ENCODE results near the gene SLC39A9. TPM values are rescaled to one million over a fixed set of nuclear protein-coding genes. Genes with fewer than 3 reads are reported as not detected.
"Not testable (repeated sequence)": the region's sequence is repeated elsewhere in the genome, so short reads cannot be mapped to it uniquely, and the experiment has no call there.

SLC39A9 gene
- total RNA-seq, 1 experiment from 2014 or later: 137 TPM

DNA sequence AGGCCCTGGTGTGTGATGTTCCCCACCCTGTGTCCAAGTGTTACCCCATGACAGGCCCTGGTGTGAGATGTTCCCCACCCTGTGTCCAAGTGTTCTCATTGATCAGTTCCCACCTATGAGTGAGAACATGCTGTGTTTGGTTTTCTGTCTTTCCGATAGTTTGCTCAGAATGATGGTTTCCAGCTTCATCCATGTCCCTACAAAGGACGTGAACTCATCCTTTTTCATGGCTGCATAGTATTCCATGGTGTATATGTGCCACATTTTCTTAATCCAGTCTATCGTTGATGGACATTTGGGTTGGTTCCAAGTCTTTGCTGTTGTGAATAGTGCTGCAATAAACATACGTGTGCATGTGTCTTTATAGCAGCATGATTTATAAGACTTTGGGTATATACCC is 17.6 kb downstream of the SLC39A9 start:
- DNase-seq (ENCODE audit: extremely low read depth, low read depth): not testable (repeated sequence)

DNA sequence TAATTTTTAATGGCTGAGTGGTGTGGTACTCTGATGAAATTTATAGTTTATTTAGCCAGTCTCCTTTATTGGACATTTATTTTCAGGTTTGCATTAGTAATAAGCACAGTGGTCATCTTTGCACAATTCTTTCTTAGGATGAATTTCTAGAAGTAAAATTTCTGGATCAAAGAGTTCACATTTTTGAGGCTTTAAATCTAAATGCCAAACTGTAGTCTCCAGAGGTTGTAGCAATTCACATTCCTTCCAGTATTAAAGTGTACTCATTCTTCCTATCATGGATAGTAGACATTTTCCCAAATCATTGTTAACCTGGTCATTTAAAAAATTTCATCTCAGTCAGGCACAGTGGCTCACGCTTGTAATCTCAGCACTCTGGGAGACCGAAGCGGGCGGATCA is 24.8 kb downstream of the SLC39A9 start:
- no peak for DNase-seq (ENCODE audit: extremely low read depth, low read depth)

DNA sequence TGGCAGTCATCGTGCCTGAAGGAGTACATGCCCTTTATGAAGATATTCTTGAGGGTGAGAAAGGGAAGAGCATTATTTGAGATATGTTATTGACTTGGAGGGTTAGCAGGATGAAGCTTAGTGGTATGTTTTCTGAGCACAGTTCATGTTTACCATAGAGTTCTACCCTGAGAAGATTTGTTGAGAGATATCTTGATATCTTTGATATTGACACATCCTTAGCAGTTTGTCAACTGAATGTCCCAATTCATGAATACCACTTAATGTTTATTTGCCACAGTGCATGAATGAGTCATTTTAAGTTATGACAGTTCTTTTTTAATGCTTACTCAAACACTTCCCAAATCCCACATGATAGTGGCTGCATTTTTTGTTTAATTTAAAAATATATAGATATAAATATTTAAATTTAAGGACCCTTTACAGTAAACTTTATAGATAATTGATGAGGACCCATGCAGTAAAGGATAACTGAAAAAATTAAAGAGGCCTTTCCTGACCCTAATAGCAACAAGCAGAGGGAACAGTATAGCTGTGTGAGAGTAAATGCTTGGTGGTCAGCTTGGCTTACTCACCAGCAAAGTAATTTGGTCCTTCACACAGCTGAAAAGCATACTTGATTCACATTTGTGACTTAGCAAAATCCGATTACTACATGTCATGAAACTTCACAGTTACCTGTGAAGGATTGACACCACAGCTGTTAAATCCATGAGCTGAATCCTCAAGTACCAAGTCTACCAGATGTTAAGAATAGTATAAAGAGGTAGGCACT is 25.8 kb downstream of the SLC39A9 start:
- peak; percentile 38 for DNase-seq (ENCODE audit: extremely low read depth, low read depth)

DNA sequence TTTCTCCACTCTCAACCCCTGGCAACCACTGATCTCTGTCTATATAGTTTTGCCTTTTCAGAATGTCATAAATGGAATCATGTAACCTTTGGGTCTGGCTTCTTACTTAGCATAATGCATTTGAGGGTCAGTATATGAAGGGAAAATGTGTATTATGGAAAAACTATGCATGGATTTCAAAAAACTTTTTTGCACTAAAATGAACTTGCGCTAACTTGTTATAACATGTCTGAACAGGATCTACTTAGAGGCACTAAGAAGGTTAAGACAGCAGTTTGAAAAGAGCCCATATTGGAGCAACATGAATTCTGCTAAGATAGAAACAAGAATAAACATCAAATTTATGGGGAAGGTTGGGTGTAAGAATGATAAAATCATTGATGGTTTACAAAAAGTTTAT is 29.1 kb downstream of the SLC39A9 start:
- no peak for DNase-seq (ENCODE audit: extremely low read depth, low read depth)

DNA sequence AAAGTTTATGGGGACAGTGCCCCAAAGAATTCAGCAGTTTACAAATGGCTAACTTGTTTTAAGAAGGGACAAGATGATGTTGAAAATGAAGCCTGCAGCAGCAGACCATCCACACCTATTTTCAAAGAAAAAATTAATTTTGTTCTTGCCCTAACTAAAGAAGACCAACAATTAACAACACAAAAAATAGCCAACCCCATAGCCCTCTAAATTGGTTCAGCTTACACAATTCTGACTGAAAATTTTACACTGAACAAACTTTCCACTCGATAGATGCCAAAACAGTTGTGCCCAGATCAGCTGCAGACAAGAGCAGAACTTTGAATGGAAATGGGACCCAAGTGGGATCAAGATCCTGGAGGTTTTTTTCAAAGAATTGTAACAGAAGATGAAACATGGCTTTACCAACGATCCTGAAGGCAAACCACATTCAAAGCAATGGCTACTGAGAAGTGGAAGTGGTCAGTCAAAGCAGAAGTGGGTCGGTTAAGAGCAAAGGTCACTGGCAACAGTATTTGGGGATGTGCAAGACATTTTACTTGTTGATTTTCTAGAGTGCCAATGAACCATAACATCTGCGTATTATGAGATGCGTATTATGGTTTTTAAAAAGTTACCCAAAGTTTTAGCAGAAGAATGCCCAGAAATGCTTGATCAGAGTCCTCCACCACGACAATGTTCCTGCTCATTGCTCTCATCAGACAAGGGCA is 30.0 kb downstream of the SLC39A9 start:
- no peak for DNase-seq (ENCODE audit: extremely low read depth, low read depth)

- no peak for DNase-seq (ENCODE audit: extremely low read depth, low read depth)
Measured at GRCh38 chr14:69429643-69430042, 31.2 kb downstream of the SLC39A9 start.

- DNase-seq (ENCODE audit: extremely low read depth, low read depth): no peak
Measured at GRCh38 chr14:69430306-69430939, 31.9 kb downstream of the SLC39A9 start.

- DNase-seq (ENCODE audit: extremely low read depth, low read depth): no peak
Measured at GRCh38 chr14:69432364-69432763, 33.9 kb downstream of the SLC39A9 start.

- no peak for DNase-seq (ENCODE audit: extremely low read depth, low read depth)
Measured at GRCh38 chr14:69439521-69440270, 41.2 kb downstream of the SLC39A9 start.

DNA sequence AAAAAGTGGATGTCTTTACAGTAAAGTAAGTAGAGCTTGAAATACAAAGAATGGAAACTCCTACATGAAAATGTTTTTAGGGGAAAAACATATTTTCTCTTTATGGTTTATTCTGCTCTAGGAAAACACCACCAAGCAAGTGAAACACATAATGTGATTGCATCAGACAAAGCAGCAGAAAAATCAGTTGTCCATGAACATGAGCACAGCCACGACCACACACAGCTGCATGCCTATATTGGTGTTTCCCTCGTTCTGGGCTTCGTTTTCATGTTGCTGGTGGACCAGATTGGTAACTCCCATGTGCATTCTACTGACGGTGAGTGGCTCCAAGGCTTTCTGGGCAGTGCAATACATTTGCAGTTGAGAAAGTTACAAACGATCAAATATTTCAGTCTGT is 43.5 kb downstream of the SLC39A9 start:
- no peak for DNase-seq (ENCODE audit: extremely low read depth, low read depth)

DNA sequence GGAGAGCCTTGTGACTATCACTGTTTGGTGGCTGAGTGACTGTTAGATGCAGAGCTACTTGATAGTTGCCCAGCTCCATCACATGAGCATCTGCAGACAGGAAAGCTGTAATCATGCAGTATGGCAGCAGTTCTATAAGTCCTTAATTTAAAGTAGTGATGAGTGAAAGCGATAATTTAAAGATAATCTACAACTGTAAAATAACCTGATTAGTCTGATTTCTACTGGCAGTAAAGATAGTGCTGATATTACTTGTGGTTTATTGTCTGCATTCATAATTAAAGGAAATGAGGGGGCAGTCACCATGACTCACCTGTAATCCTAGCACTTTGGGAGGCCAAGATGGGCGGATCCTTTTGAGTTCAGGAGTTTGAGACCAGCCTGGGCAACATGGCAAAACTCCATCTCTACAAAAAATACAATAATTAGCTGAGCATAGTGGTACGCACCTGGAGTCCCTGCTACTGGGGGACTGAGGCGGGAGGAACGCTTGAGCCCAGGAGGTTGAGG is 44.9 kb downstream of the SLC39A9 start:
- no peak for DNase-seq (ENCODE audit: extremely low read depth, low read depth)

GRCh38 chr14:69449216-69449615 is 50.7 kb downstream of the SLC39A9 start:
- DNase-seq (ENCODE audit: extremely low read depth, low read depth): no peak

GRCh38 chr14:69451941-69452340 is 53.4 kb downstream of the SLC39A9 start:
- DNase-seq (ENCODE audit: extremely low read depth, low read depth): no peak

DNA sequence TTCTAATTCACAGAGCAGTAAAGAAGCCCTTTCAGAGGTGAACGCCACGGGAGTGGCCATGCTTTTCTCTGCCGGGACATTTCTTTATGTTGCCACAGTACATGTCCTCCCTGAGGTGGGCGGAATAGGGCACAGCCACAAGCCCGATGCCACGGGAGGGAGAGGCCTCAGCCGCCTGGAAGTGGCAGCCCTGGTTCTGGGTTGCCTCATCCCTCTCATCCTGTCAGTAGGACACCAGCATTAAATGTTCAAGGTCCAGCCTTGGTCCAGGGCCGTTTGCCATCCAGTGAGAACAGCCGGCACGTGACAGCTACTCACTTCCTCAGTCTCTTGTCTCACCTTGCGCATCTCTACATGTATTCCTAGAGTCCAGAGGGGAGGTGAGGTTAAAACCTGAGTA is 59.9 kb downstream of the SLC39A9 start:
- DNase-seq (ENCODE audit: extremely low read depth, low read depth): no peak

DNA sequence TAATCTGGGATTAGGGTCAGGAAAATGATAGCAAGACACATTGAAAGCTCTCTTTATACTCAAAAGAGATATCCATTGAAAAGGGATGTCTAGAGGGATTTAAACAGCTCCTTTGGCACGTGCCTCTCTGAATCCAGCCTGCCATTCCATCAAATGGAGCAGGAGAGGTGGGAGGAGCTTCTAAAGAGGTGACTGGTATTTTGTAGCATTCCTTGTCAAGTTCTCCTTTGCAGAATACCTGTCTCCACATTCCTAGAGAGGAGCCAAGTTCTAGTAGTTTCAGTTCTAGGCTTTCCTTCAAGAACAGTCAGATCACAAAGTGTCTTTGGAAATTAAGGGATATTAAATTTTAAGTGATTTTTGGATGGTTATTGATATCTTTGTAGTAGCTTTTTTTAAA is 60.6 kb downstream of the SLC39A9 start:
- DNase-seq (ENCODE audit: extremely low read depth, low read depth): no peak

DNA sequence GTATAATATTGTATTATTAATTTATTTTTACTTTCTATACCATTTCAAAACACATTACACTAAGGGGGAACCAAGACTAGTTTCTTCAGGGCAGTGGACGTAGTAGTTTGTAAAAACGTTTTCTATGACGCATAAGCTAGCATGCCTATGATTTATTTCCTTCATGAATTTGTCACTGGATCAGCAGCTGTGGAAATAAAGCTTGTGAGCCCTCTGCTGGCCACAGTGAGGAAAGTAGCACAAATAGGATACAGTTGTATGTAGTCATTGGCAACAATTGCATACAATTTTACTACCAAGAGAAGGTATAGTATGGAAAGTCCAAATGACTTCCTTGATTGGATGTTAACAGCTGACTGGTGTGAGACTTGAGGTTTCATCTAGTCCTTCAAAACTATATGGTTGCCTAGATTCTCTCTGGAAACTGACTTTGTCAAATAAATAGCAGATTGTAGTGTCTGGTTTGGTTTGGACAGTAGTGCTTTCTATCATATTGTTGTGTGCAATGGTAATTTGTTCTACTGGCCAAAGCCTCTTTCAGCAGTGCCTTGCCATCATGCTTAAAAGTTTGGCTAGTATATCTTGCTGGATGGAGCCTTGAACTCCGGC is 61.7 kb downstream of the SLC39A9 start:
- DNase-seq (ENCODE audit: extremely low read depth, low read depth): peak; percentile 85

GRCh38 chr14:69464379-69464778 is 65.9 kb downstream of the SLC39A9 start:
- DNase-seq (ENCODE audit: extremely low read depth, low read depth): no peak

- peak; percentile 34 for DNase-seq (ENCODE audit: extremely low read depth, low read depth)
Measured at GRCh38 chr14:69464829-69465228, 66.3 kb downstream of the SLC39A9 start.

GRCh38 chr14:69468949-69469348 is 70.5 kb downstream of the SLC39A9 start:
- DNase-seq (ENCODE audit: extremely low read depth, low read depth): no peak

GRCh38 chr14:69471436-69471835 is 72.9 kb downstream of the SLC39A9 start:
- DNase-seq (ENCODE audit: extremely low read depth, low read depth): no peak

All from NCI-H460 (cell line).